Measurements from ENCODE around the gene SOX9.

DNA sequence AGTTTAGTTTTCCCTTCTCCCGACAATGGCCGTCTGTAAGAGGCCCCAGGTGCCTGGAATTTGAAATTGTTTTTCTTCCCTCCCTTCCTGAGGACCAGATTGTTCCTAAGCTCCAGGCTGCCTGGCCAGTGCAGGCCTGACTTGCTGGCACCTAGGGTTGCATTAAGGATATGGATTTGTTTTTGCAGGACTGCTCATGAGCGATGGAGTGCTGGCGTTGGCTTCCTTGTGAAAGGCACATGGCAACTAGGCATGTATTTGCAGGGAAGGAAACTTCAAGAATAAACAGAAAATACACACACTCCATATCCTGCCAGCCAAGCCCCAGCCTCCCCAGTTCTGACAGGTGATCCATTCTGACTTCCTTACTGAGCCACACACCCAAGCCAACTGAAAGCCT lies 25.5 kb upstream of the SOX9 start:
- TF ChIP-seq POLR2A (IDR thresholded peaks at IDR 0.05), result no peak
- TF ChIP-seq, protein P1, sequence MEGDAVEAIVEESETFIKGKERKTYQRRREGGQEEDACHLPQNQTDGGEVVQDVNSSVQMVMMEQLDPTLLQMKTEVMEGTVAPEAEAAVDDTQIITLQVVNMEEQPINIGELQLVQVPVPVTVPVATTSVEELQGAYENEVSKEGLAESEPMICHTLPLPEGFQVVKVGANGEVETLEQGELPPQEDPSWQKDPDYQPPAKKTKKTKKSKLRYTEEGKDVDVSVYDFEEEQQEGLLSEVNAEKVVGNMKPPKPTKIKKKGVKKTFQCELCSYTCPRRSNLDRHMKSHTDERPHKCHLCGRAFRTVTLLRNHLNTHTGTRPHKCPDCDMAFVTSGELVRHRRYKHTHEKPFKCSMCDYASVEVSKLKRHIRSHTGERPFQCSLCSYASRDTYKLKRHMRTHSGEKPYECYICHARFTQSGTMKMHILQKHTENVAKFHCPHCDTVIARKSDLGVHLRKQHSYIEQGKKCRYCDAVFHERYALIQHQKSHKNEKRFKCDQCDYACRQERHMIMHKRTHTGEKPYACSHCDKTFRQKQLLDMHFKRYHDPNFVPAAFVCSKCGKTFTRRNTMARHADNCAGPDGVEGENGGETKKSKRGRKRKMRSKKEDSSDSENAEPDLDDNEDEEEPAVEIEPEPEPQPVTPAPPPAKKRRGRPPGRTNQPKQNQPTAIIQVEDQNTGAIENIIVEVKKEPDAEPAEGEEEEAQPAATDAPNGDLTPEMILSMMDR (IDR thresholded peaks at IDR 0.05), result no peak
